ENCODE results near the gene TAF4B. TPM values are rescaled to one million over a fixed set of nuclear protein-coding genes. Genes with fewer than 3 reads are reported as not detected.
A peak's percentile ranks its signal among the peaks of the same experiment; 100 is the strongest.

TAF4B gene
- total and polyA plus RNA-seq, 12 donors: 2.2 to 15.7 (median 5.6) TPM

DNA sequence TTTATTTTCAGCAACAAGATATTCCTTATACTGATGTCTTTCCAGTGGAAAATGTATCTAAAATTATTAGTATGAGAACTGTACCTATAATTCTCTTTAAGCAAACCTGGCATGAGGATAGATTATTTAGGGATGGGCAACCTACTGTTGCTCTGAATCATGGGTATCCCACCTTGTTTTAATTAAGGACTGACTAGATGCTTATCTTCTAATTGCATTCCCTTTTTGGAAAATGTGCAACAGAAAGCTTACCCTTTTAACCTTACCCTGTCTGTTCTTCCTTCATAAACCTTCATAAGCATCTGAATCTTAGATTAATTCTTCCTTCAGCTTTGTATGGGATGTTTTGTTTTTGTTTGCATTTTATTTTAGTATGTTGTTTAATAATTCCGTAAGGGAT, 110.3 kb downstream of the TAF4B start:
- Histone ChIP-seq H3K4me3 (no peak overlapping the region), H3K27me3 (no peaks in the 10 kb centered on the region), H3K27ac (peak overlapping the region in 2 of 5 donors; percentile 8 to 58), H3K36me3 (replicated peaks in 1 of 2) (no peaks in the 10 kb centered on the region), H3K9me3 (replicated peaks in 1 of 3) (no peaks in the 10 kb centered on the region), H3K4me1 (replicated peaks in 1 of 2) (peaks cover 17 to 31% of the 10 kb centered on the region in 2 donors)
- WGBS, 4 donors: 36 to 53% (median 48%) methylated on average over 1 of the region's 1 CpG
- no peak for DNase-seq
- TF ChIP-seq, protein P1, sequence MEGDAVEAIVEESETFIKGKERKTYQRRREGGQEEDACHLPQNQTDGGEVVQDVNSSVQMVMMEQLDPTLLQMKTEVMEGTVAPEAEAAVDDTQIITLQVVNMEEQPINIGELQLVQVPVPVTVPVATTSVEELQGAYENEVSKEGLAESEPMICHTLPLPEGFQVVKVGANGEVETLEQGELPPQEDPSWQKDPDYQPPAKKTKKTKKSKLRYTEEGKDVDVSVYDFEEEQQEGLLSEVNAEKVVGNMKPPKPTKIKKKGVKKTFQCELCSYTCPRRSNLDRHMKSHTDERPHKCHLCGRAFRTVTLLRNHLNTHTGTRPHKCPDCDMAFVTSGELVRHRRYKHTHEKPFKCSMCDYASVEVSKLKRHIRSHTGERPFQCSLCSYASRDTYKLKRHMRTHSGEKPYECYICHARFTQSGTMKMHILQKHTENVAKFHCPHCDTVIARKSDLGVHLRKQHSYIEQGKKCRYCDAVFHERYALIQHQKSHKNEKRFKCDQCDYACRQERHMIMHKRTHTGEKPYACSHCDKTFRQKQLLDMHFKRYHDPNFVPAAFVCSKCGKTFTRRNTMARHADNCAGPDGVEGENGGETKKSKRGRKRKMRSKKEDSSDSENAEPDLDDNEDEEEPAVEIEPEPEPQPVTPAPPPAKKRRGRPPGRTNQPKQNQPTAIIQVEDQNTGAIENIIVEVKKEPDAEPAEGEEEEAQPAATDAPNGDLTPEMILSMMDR (IDR thresholded peaks at IDR 0.05): no peak
- no peak for TF ChIP-seq POLR2A (IDR thresholded peaks at IDR 0.05)
- intact Hi-C loops (cut with DNase I): no loop called here

- no peaks in the 10 kb centered on the region for H3K9me3 ChIP-seq (replicated peaks in 1 of 3)
- DNase-seq: no peak
- H3K36me3 ChIP-seq (replicated peaks in 1 of 2): no peaks in the 10 kb centered on the region
- intact Hi-C loops (cut with DNase I): no loop called here
- H3K4me3 ChIP-seq: no peak overlapping the region
- no peaks in the 10 kb centered on the region for H3K27me3 ChIP-seq
- H3K4me1 ChIP-seq (replicated peaks in 1 of 2): peaks cover 0 to 4% of the 10 kb centered on the region in 2 donors
- TF ChIP-seq, protein P1 (IDR thresholded peaks at IDR 0.05): no peak
- no peak for TF ChIP-seq POLR2A (IDR thresholded peaks at IDR 0.05)
- no peak overlapping the region for H3K27ac ChIP-seq
Observed at GRCh38 chr18:26342646-26343045, 116.4 kb downstream of the TAF4B start.

DNA sequence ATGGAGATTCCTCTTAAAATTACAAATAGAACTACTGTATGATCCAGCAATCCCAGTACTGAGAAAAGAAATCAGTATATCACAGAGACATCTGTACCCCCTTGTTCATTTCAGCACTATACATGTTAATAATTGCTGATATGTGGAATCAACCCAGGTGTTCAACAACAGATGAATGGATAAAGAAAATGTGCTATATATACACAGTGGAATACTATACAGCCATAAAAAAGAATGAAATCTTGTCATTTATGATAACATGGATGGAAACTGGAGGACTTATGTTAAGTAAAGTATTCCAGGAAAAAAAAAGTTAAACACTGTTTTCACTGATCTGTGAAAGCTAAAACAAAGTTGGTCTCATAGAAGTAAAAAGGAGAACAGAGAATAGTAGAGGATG, 124.7 kb downstream of the TAF4B start:
- no peak overlapping the region for H3K4me3 ChIP-seq
- no peak overlapping the region for H3K27ac ChIP-seq
- no peaks in the 10 kb centered on the region for H3K36me3 ChIP-seq (replicated peaks in 1 of 2)
- no peaks in the 10 kb centered on the region for H3K9me3 ChIP-seq (replicated peaks in 1 of 3)
- DNase-seq: no peak
- TF ChIP-seq POLR2A (IDR thresholded peaks at IDR 0.05): no peak
- TF ChIP-seq, protein P1 (IDR thresholded peaks at IDR 0.05): no peak
- intact Hi-C loops (cut with DNase I): no loop called here
- H3K4me1 ChIP-seq (replicated peaks in 1 of 2): peaks cover 0 to 6% of the 10 kb centered on the region in 2 donors
- no peaks in the 10 kb centered on the region for H3K27me3 ChIP-seq

DNA sequence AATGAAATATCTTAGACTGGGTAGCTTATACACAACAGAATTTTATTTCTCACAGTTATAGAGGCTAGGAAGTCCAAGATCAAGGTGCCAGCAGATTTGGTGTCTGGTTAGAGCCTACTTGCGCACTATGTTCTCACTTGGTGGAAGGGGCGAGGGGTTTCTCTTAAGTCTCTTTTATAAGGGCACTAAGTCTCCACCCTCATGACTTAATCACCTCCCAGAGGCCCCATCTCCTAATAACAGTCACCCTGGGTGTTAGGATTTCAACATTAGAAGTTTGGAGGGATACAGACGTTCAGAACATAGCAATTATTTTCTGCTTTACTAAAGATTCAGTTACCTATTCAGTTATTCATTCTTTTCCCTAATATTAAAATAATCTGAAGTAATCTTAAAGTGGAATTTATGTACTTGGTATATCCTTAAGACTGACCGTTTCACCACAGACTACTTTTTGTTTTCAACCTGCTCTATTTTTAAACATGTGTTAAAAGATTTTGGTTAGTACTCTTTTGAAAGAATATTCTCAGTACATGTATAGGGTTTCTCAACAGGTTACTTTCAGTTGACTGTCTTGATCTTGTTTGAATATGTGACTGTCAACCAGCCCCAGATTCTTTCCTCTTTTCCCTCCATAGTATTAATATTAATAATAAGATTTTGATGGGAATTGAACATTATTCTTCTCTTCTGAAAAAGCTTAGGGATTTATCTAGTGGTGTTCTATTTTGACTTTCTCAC, 130.0 kb downstream of the TAF4B start:
- TF ChIP-seq POLR2A (IDR thresholded peaks at IDR 0.05): no peak
- TF ChIP-seq, protein P1 (IDR thresholded peaks at IDR 0.05): no peak
- WGBS, 4 donors: 92 to 99% (median 96%) methylated on average over 4 of the region's 4 CpGs
- H3K4me1 ChIP-seq (replicated peaks in 1 of 2): peaks cover 0 to 6% of the 10 kb centered on the region in 2 donors
- H3K27me3 ChIP-seq: no peaks in the 10 kb centered on the region
- H3K27ac ChIP-seq: no peak overlapping the region
- no peak overlapping the region for H3K4me3 ChIP-seq
- no peaks in the 10 kb centered on the region for H3K36me3 ChIP-seq (replicated peaks in 1 of 2)
- intact Hi-C loops (cut with DNase I): no loop called here
- no peaks in the 10 kb centered on the region for H3K9me3 ChIP-seq (replicated peaks in 1 of 3)
- DNase-seq: no peak
